ENCODE results near the gene DPF3. TPM values are rescaled to one million over a fixed set of nuclear protein-coding genes. Genes with fewer than 3 reads are reported as not detected.

The DPF3 gene
- total and polyA plus RNA-seq, 9 of the 15 experiments (the other 6 are each of a cell fraction or from before 2014, with no cell fraction given), result 0.21 to 4.9 (median 1.2) TPM

- CTCF ChIA-PET (ENCODE audit: low intra/inter-chr PET ratio), result no interaction called here
- TF ChIP-seq, protein P1, sequence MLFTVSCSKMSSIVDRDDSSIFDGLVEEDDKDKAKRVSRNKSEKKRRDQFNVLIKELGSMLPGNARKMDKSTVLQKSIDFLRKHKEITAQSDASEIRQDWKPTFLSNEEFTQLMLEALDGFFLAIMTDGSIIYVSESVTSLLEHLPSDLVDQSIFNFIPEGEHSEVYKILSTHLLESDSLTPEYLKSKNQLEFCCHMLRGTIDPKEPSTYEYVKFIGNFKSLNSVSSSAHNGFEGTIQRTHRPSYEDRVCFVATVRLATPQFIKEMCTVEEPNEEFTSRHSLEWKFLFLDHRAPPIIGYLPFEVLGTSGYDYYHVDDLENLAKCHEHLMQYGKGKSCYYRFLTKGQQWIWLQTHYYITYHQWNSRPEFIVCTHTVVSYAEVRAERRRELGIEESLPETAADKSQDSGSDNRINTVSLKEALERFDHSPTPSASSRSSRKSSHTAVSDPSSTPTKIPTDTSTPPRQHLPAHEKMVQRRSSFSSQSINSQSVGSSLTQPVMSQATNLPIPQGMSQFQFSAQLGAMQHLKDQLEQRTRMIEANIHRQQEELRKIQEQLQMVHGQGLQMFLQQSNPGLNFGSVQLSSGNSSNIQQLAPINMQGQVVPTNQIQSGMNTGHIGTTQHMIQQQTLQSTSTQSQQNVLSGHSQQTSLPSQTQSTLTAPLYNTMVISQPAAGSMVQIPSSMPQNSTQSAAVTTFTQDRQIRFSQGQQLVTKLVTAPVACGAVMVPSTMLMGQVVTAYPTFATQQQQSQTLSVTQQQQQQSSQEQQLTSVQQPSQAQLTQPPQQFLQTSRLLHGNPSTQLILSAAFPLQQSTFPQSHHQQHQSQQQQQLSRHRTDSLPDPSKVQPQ (CRISPR knock-in tag; IDR thresholded peaks at IDR 0.05; ENCODE audit: borderline replicate concordance), result no peak
- TF ChIP-seq TCFL5 (CRISPR knock-in tag; conservative IDR thresholded peaks at IDR 0.05) (no peak), ZNF354B (CRISPR knock-in tag; IDR thresholded peaks at IDR 0.05) (no peak), EWSR1 (IDR thresholded peaks at IDR 0.05; ENCODE audit: borderline replicate concordance, low read depth, partially characterized antibody) (no peak), SMAD3 (CRISPR knock-in tag; conservative IDR thresholded peaks at IDR 0.05) (no peak)
- Histone ChIP-seq H3K36me3 (ENCODE audit: control insufficient read depth, insufficient read depth, low read length) (no peaks in the 10 kb centered on the region), H3K4me2 (ENCODE audit: insufficient read depth, low read length) (no peak overlapping the region), H2AFZ (ENCODE audit: low read depth, low read length) (no peak overlapping the region), H3K4me3 (no peak overlapping the region), H3K27me3 (ENCODE audit: control insufficient read depth in 2 of 2, insufficient read depth in 2 of 2, low read length in 2 of 2) (no peaks in the 10 kb centered on the region), H4K20me1 (replicated peaks; ENCODE audit: control insufficient read depth, insufficient read depth, low read length) (no peaks in the 10 kb centered on the region; the same call in 1 of the 2 replicates), H3K4me1 (replicated peaks in 1 of 2; ENCODE audit: control insufficient read depth in 2 of 2, insufficient read depth in 2 of 2, low read length in 2 of 2) (no peaks in the 10 kb centered on the region), H3K9me1 (ENCODE audit: control insufficient read depth, insufficient read depth, low read length) (no peaks in the 10 kb centered on the region), H3K9ac (ENCODE audit: insufficient read depth in 1 of 2, low read depth in 2 of 2, low read length in 2 of 2) (no peak overlapping the region), H3K79me2 (ENCODE audit: control insufficient read depth, insufficient read depth, low read length) (no peaks in the 10 kb centered on the region), H3K27ac (ENCODE audit: extremely low read depth, low read depth, low read length) (no peak overlapping the region), H3K9me3 (replicated peaks; ENCODE audit: control insufficient read depth, insufficient read depth, low read depth, low read length) (no peaks in the 10 kb centered on the region)
- BruUV-seq (replicated peaks), result no TSS peak
- DNase-seq (ENCODE audit: extremely low read depth in 1 of 4, low spot score in 3 of 4) (no peak), FAIRE-seq (no peak), ATAC-seq (no peak)
- intact Hi-C loops (cut with micrococcal nuclease), result no loop called here
- in situ Hi-C loops (cut with MboI), result no loop called here
- WGBS (ENCODE audit: insufficient coverage, low coverage, missing lambda C conversion rate), result 0% methylated on average over 2 of the region's 2 CpGs
- POLR2A ChIA-PET, result interaction anchor here (0.9 kb wide), 1 partner anchor 9 kb away, joined by 3 read pairs; no protein-coding TSS in a partner anchor
Measured at GRCh38 chr14:72800296-72800695, 93.6 kb downstream of the DPF3 start.

Measured in K562 (cell line).